Adrenal gland (tissue), 5 donors: Measurements from ENCODE around the gene USP40.

Experiments used
- CTCF ChIP-seq, 6 experiments: fragments of 450-650 bp in 4 of 6; fragments of 200-600 bp in 2 of 6; sonication (generic) in 1 of 6; IDR thresholded peaks; 1 replicate in 5 of 6; 2 replicates in 1 of 6; pipeline versions ENCODE4 v1.5.1 to v1.8.0; 2016 to 2021; ENCODE audit warnings: antibody characterized with exemption in 6 of 6, mild to moderate bottlenecking in 2 of 6, moderate library complexity in 1 of 6
- POLR2A ChIP-seq, 2 donors: fragments of 450-650 bp; IDR thresholded peaks; one replicate each; pipeline ENCODE4 v1.6.1; 2017; ENCODE audit warnings: antibody characterized with exemption in 2 of 2, mild to moderate bottlenecking in 2 of 2, moderate library complexity in 1 of 2
- donor health status: DM: no; HTN: no; CAD: no.

- TF ChIP-seq CTCF (IDR thresholded peaks at IDR 0.05): no peak
- no peak for TF ChIP-seq POLR2A (IDR thresholded peaks at IDR 0.05)
Measured at GRCh38 chr2:233476651-233477547, 89.7 kb downstream of the USP40 start.
